ENCODE measurements around the gene NDOR1. TPM values are rescaled to one million over a fixed set of nuclear protein-coding genes. Genes with fewer than 3 reads are reported as not detected.

Gene NDOR1
- total and polyA plus RNA-seq, 2 of the 8 experiments (the other 6 are each of a cell fraction or from before 2014, with no cell fraction given): 25.7 to 32.3 TPM

DNA sequence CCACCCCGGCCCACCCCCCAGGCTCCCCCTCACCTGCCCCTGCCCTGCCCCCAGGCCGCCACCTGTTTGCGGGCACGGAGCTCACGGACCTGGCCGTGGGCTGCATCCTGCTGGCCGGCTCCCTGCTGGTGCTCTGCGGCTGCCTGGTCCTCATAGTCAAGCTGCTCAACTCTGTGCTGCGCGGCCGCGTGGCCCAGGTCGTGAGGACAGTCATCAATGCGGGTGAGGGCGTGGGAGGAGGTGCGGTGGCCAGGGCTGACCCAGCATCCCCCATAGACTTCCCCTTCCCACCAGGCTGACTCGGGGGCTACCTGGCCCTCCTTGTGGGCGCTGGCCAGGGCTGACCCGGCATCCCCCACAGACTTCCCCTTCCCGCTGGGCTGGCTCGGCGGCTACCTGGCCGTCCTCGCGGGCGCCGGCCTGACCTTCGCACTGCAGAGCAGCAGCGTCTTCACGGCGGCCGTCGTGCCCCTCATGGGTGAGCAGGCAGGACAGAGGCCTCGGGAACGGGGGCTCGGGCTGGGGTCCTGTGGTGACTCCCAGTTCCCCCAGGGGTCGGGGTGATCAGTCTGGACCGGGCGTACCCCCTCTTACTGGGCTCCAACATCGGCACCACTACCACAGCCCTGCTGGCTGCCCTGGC is 28.7 kb downstream of the NDOR1 start (continued):
- TF ChIP-seq POU5F1 (IDR thresholded peaks at IDR 0.05; ENCODE audit: low read depth, low read length): no peak
- no peak for TF ChIP-seq TCF12 (IDR thresholded peaks at IDR 0.05; ENCODE audit: low read depth, low read length)
- no peak for TF ChIP-seq ASH2L (IDR thresholded peaks at IDR 0.05; ENCODE audit: low read length)
- TF ChIP-seq SP2 (IDR thresholded peaks at IDR 0.05; ENCODE audit: low read length): no peak

Measured in H1 (cell line).